Peyer's patch (tissue), 4 donors: ENCODE results near the gene SYS1.

Source experiments
- POLR2A ChIP-seq, 2 donors: fragments of 450-650 bp; IDR thresholded peaks; one replicate each; pipeline ENCODE4 v1.5.1; 2017; ENCODE audit warnings: antibody characterized with exemption in 2 of 2, mild to moderate bottlenecking in 2 of 2, moderate library complexity in 2 of 2
- TF ChIP-seq, protein P1 (sequence below), 6 experiments: fragments of 450-650 bp in 4 of 6; fragments of 200-600 bp in 2 of 6; sonication (generic) in 1 of 6; IDR thresholded peaks; one replicate each; pipeline ENCODE4 v1.5.1; 2017 to 2019; ENCODE audit warnings: antibody characterized with exemption in 6 of 6, mild to moderate bottlenecking in 3 of 6, moderate library complexity in 1 of 6

DNA sequence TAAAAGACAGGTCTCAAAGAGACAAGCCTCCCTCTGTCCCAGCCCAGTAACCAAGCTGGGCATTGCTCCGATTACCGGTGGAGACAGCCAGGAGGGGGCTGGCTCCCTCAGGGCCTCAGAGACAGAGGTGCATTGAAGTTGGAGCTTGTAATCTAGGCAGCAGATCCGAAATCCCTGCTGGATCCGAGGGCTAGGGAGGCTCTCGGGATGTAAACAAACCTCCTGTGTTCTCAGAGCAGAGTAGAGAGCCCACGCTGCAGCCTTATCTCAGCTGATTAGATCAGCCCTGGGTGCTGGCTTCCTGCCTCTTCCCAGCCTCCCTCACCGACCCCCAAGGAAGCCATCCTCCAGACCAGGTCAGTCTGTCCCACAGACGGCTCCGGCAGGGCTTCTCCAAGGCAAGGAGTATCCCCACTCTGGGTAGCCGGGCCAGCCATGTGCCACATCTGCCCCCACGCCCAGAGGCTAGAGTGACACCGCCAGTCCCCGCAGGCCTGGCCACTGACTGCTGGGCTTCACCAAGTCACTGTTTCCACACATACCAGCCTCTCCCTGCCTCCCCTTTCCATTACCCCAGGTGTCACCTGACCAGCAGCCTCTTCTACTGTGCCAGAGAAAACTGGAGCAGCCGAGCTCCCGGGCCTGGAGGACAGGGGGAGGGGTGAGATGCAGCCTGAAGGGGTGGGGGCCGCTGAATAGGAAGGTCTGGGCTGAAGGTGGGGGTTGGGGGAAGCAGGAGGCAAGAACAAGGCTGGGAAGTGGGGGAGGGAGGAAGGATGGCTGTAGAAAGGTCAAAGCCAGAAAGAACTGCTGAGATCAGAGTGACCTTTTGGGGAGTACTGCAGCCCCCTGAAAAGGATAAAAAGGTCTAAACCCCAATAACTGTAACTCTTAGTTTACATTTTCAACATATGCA lies 20.8 kb upstream of the SYS1 start:
- TF ChIP-seq, protein P1, sequence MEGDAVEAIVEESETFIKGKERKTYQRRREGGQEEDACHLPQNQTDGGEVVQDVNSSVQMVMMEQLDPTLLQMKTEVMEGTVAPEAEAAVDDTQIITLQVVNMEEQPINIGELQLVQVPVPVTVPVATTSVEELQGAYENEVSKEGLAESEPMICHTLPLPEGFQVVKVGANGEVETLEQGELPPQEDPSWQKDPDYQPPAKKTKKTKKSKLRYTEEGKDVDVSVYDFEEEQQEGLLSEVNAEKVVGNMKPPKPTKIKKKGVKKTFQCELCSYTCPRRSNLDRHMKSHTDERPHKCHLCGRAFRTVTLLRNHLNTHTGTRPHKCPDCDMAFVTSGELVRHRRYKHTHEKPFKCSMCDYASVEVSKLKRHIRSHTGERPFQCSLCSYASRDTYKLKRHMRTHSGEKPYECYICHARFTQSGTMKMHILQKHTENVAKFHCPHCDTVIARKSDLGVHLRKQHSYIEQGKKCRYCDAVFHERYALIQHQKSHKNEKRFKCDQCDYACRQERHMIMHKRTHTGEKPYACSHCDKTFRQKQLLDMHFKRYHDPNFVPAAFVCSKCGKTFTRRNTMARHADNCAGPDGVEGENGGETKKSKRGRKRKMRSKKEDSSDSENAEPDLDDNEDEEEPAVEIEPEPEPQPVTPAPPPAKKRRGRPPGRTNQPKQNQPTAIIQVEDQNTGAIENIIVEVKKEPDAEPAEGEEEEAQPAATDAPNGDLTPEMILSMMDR (IDR thresholded peaks at IDR 0.05), result no peak
- no peak for TF ChIP-seq POLR2A (IDR thresholded peaks at IDR 0.05)
